Chondrocyte (in vitro differentiated cells): Measurements from ENCODE around the gene CBFA2T2. TPM values are rescaled to one million over a fixed set of nuclear protein-coding genes. Genes with fewer than 3 reads are reported as not detected.
A peak's percentile ranks its signal among the peaks of the same experiment; 100 is the strongest.

Experiments used
- DNase-seq: peaks from one replicate; pipeline ENCODE4 v3.0.0; 2021; ENCODE audit warnings: mixed read lengths, low spot score
- H3K27ac Mint-ChIP-seq: one replicate; pipeline ENCODE4 v1.8.0; 2021; ENCODE audit warnings: mild to moderate bottlenecking, moderate library complexity, mixed read lengths; ENCODE audit not compliant: unreplicated experiment
- H3K27me3 Mint-ChIP-seq: 2 replicates; pipeline ENCODE4 v1.8.0; 2021; ENCODE audit warnings: low read depth, mixed read lengths
- H3K36me3 Mint-ChIP-seq: 2 replicates; pipeline ENCODE4 v1.8.0; 2021; ENCODE audit warnings: low read depth, mixed read lengths
- H3K4me1 Mint-ChIP-seq: 2 replicates; pipeline ENCODE4 v1.8.0; 2021; ENCODE audit warnings: low read depth, mild to moderate bottlenecking, mixed read lengths
- H3K4me3 Mint-ChIP-seq: one replicate; pipeline ENCODE4 v1.8.0; 2021; ENCODE audit warnings: mild to moderate bottlenecking, moderate library complexity, mixed read lengths; ENCODE audit not compliant: unreplicated experiment
- H3K9me3 Mint-ChIP-seq: 2 replicates; pipeline ENCODE4 v1.8.0; 2021; ENCODE audit warnings: low read depth, mixed read lengths
- CTCF ChIP-seq: fragments of 200-600 bp; sonication (generic); IDR thresholded peaks from 2 replicates; pipeline ENCODE4 v1.5.0; 2021; ENCODE audit warnings: antibody characterized with exemption, mild to moderate bottlenecking, moderate library complexity
- total RNA-seq: library from RNA; stranded (reverse); gene quantifications from 3 replicates; pipeline ENCODE4 v1.2.1, GENCODE V29; 2021

Gene CBFA2T2
- total RNA-seq, 1 donor from 2014 or later = 23.5 TPM

- Mint-ChIP-seq H3K4me3 (peak overlapping the region; percentile 81), H3K9me3 (no peaks in the 10 kb centered on the region), H3K36me3 (peaks cover 5% of the 10 kb centered on the region), H3K4me1 (peaks cover 34% of the 10 kb centered on the region), H3K27me3 (no peaks in the 10 kb centered on the region), H3K27ac (peak overlapping the region; percentile 83)
- no peak for DNase-seq
- TF ChIP-seq CTCF = no peak
These were observed 174.9 kb downstream of the CBFA2T2 start for GRCh38 chr20:33664762-33665144.

GRCh38 chr20:33666293-33667244 is 176.7 kb downstream of the CBFA2T2 start, which contains the start of gene ACTL10:
ACTL10 (plus strand) TSS chr20:33666943; CDS start chr20:33667498, 555 bp downstream.
- Mint-ChIP-seq H3K4me3 (peak within 1 kb of the TSS; percentile 80), H3K36me3 (peaks cover 11% of the 10 kb centered on the region), H3K9me3 (no peaks in the 10 kb centered on the region), H3K4me1 (peaks cover 42% of the 10 kb centered on the region), H3K27me3 (no peaks in the 10 kb centered on the region), H3K27ac (peak within 1 kb of the TSS; percentile 92)
- DNase-seq = no peak
- TF ChIP-seq CTCF = peak; percentile 34

- Mint-ChIP-seq H3K4me3 (peak overlapping the region; percentile 61), H3K27ac (no peak overlapping the region), H3K27me3 (no peaks in the 10 kb centered on the region), H3K36me3 (peaks cover 13% of the 10 kb centered on the region), H3K4me1 (peaks cover 47% of the 10 kb centered on the region), H3K9me3 (no peaks in the 10 kb centered on the region)
- DNase-seq = no peak
- no peak for TF ChIP-seq CTCF
These were observed 177.4 kb downstream of the CBFA2T2 start for GRCh38 chr20:33667245-33667675.

GRCh38 chr20:33667676-33668465 is 178.0 kb downstream of the CBFA2T2 start:
- peak; percentile 86 for TF ChIP-seq CTCF
- DNase-seq = no peak
- Mint-ChIP-seq H3K4me1 (peaks cover 50% of the 10 kb centered on the region), H3K27me3 (no peaks in the 10 kb centered on the region), H3K36me3 (peaks cover 13% of the 10 kb centered on the region), H3K4me3 (peak overlapping the region; percentile 61), H3K27ac (no peak overlapping the region), H3K9me3 (no peaks in the 10 kb centered on the region)
